Measurements from ENCODE around the gene JPH3.

GRCh38 chr16:87741700-87742415 lies 139.6 kb downstream of the JPH3 start:
- TF ChIP-seq POLR2A (IDR thresholded peaks at IDR 0.05) = no peak
- TF ChIP-seq, protein P1, sequence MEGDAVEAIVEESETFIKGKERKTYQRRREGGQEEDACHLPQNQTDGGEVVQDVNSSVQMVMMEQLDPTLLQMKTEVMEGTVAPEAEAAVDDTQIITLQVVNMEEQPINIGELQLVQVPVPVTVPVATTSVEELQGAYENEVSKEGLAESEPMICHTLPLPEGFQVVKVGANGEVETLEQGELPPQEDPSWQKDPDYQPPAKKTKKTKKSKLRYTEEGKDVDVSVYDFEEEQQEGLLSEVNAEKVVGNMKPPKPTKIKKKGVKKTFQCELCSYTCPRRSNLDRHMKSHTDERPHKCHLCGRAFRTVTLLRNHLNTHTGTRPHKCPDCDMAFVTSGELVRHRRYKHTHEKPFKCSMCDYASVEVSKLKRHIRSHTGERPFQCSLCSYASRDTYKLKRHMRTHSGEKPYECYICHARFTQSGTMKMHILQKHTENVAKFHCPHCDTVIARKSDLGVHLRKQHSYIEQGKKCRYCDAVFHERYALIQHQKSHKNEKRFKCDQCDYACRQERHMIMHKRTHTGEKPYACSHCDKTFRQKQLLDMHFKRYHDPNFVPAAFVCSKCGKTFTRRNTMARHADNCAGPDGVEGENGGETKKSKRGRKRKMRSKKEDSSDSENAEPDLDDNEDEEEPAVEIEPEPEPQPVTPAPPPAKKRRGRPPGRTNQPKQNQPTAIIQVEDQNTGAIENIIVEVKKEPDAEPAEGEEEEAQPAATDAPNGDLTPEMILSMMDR (IDR thresholded peaks at IDR 0.05) = no peak

Measured in testis (tissue), 2 donors.